ENCODE measurements around the gene CDH13.
"Not testable (repeated sequence)": the region's sequence is repeated elsewhere in the genome, so short reads cannot be mapped to it uniquely, and the experiment has no call there.

The CDH13 gene

GRCh38 chr16:82899731-82900450 lies 273.1 kb downstream of the CDH13 start:
- no peak for DNase-seq

- no peak for DNase-seq
Observed at GRCh38 chr16:82900559-82900958, 273.8 kb downstream of the CDH13 start.

- DNase-seq: no peak
Observed at GRCh38 chr16:82911925-82912324, 285.2 kb downstream of the CDH13 start.

- DNase-seq: no peak
Observed at GRCh38 chr16:82915139-82915824, 288.5 kb downstream of the CDH13 start.

- DNase-seq: no peak
Observed at GRCh38 chr16:82917886-82918595, 291.3 kb downstream of the CDH13 start.

- no peak for DNase-seq
Observed at GRCh38 chr16:82924075-82924854, 297.5 kb downstream of the CDH13 start.

- no peak for DNase-seq
Observed at GRCh38 chr16:82926500-82926899, 299.7 kb downstream of the CDH13 start.

- DNase-seq: not testable (repeated sequence)
Observed at GRCh38 chr16:82933933-82934332, 307.2 kb downstream of the CDH13 start.

GRCh38 chr16:82935766-82936165 lies 309.0 kb downstream of the CDH13 start:
- no peak for DNase-seq

- no peak for DNase-seq
Observed at GRCh38 chr16:82936941-82937551, 310.3 kb downstream of the CDH13 start.

- DNase-seq: no peak
Observed at GRCh38 chr16:82937926-82938520, 311.3 kb downstream of the CDH13 start.

GRCh38 chr16:82943371-82943770 lies 316.6 kb downstream of the CDH13 start:
- no peak for DNase-seq

GRCh38 chr16:82945420-82946101 lies 318.8 kb downstream of the CDH13 start:
- no peak for DNase-seq

GRCh38 chr16:82947698-82948097 lies 320.9 kb downstream of the CDH13 start:
- no peak for DNase-seq

- DNase-seq: no peak
Observed at GRCh38 chr16:82949016-82949415, 322.2 kb downstream of the CDH13 start.

- DNase-seq: no peak
Observed at GRCh38 chr16:82953517-82953916, 326.7 kb downstream of the CDH13 start.

- no peak for DNase-seq
Observed at GRCh38 chr16:82954224-82954929, 327.6 kb downstream of the CDH13 start.

- no peak for DNase-seq
Observed at GRCh38 chr16:82955741-82956348, 329.1 kb downstream of the CDH13 start.

GRCh38 chr16:82957212-82957611 lies 330.4 kb downstream of the CDH13 start:
- no peak for DNase-seq

GRCh38 chr16:82960918-82961317 lies 334.1 kb downstream of the CDH13 start:
- no peak for DNase-seq
